NCI-H2196 (cell line): ENCODE measurements around the gene CYCS.

Experiments used
- DNase-seq: peaks from one replicate; lab custom pipeline; 2025; ENCODE audit not compliant: unreplicated experiment; lab: John Stamatoyannopoulos, UW

Gene CYCS

DNA sequence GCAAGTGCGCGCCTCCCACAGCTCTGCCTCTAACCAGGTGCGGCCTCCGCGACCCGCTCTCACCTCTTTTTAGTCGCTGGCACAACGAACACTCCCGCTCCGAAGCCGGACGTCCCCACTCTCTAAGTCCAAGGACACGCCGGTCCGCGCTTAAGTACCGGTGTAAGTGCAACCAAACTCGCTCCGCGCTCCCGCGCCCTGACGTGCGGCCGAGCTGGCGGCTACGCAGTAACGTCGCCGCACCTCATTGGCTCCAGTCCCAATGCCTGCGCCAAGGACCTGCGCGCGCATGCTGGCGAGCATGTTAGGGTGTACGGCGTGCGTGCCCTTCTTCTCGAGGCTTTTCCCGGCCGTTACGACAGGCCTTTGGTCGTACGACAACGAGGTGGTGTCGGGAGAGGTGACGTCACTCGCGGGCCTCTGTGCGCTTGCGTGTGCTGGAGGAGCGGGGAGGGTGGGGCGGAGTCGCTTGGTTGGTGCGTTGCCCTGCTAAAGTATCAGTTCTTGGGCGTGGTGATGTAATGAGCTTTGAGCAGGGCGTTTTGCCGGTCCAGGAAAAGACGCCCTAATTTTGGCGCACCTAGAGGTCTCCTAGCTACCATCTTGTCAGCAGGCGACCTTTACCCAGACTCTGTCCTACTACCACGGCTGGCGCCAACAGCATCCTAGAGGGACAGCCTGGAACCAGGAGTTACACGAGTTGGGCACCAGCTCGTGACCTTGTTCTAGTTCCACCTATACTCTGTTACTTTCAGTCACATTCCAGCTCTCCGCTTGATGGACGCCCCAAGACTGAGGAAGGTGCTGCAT lies at the start of gene CYCS:
TSS of gene CYCS (minus strand) at position 124 of the 810 bp plus-strand sequence. CDS start 1,141 bp downstream, outside the sequence.
- peak; percentile 99 for DNase-seq

DNA sequence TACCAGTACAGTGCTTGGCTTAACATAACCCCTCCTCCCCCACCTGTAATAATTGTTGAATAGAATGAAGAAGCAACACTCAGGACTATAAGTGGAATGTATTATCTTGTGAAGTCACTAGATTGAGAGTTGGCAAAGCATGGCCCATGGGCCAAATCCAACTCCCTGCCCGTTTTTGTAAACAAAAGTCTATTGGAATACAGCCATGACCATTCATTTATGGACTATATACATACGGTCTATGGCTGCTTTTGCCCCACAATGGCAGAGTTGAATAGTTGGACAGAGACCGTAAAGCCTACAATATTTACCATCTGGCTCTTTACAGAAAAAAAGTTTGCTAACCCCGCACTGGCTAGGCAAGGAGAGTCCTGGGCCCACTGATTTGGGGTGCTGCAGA lies 48.1 kb upstream of the CYCS start:
- no peak for DNase-seq

DNA sequence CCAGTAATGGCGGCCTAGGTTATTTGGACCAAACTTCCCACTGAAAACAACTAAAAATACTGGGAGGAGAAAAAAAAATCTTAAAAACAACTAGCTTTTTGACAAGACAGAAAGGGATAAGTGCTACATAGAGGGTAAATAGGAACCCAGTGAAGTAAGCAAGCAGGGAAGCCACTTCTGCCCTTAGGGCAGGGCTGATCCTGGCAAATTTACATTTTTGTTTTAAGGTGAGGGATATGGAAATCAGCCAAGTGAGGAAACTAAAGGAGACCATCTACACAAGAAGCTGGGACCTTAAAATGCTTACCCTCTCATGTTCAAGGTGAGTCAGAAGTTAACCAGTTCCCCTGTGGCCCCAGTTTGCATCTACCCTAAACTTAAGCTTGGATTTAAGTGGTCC lies 46.5 kb upstream of the CYCS start:
- DNase-seq: no peak

DNA sequence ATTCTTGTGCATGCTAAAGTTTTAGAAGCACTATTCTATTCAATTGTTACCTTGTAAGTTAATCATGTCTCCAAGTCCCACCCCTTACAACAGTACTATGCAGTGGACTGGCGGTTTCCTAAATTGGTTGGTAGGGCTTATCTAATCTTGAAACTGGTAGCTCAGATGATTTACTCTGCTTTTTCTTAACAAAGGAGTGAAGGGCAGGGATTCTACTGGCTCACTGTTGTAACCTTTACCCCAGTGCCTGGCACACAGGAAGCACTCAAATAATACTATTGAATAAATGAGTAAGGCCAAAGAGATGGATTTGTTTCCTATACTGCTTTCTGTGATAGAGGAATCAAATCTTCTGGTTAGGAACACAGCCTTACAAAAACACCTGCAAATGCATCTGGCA lies 46.0 kb upstream of the CYCS start:
- no peak for DNase-seq

DNA sequence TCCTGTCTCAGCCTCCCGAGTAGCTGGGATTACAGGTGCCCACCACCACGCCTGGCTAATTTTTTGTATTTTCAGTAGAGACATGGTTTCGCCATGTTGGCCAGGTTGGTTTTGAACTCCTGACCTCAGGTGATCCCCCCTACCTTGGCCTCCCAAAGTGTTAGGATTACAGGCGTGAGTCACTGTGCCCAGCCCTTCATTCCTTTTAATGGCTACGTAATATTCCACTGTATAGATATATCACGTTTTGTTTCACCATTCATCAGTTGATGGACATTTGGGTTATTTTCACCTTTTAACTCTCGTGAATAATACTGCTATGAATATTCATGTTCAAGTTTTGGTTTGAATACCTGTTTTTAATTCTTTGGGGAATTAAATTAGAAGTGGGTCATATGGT lies 44.6 kb upstream of the CYCS start:
- DNase-seq: no peak

DNA sequence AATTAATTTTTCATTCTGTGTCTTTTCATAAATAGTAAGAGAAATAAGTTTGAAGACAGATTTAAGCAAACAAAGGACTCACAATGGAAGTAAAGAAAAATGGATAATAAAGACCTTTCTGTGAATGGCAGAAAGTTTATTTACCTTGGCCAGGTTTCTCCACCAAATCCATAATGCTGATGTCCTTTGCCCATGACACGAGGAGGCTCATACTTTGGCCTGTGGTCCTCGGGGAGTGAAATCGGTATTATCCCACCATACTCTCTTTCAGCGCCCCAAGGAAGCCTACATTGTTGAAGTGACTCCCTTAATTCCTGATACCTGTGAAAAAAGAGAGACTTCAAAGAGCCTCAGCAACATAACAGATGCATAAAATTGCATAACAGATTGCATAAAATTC lies 43.1 kb upstream of the CYCS start:
- DNase-seq: no peak

DNA sequence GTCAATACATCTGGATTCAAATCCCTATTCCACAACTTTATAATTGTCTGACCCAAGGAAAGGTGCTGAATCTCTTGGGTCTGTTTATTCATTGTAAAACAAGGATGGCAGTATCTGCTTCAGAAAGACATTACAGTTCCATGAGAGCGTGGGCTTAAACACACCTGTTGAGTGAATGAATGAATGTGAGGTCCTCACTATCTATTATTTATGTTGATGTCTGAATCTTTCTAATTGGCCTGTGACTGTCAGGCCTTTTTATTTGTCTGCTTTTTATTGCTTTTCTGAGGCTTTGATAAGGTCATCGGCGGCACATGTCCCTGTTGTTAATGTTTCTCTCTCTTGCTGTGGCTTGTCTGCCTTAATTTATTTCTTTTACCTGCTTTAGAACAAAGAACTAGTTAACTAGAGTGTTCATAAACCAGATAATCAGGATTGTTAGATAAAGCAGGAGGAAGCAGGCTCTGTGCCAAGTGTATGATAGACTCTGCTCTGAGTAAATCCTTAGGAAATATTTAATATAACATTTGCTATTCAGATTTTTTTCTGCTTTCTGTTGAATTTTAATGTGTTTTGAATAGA lies 42.3 kb upstream of the CYCS start:
- DNase-seq: no peak

DNA sequence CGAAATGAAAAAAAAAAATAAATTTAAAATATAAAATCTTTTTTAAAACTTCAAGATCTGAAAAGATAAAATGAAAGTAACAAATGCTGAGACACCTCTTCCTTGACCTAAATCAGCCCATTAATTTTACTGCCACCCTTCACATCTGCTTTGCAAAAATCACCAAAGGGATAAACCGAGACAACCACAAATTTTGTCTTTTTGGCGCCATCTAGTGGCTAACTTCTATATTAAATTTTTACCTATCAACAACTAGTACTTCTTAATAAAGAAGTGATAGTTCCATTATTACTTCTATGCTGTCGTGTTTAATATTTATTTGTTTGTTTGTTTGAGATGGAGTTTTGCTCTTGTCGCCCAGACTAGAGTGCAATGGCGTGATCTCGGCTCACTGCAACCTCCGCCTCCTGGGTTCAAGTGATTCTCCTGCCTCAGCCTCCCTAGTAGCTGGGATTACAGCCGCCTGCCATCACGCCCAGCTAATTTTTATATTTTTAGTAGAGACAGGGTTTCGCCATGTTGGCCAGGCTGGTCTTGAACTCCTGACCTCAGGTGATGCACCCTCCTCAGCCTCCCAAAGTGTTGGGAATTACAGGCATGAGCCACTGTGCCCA lies 35.0 kb upstream of the CYCS start:
- DNase-seq: peak; percentile 56

DNA sequence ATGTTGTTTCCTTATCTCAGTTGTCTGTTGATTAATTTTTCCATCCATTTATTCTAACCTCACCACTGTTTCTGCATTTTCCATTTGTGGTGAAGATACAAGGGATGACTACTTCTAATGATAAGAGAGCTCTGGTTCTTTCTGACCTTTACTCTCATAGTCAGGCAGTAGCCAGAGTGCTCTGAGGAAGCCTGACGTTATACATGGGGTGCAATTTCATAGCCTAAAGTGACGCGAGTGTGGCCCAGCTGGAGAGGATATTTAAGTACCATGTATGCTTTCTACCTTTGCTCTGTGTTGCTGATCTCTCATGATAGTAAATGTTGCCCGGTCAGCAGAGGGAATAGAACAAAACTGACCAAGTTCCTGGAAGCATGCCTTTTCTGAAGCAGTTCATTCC lies 33.9 kb upstream of the CYCS start:
- DNase-seq: no peak

DNA sequence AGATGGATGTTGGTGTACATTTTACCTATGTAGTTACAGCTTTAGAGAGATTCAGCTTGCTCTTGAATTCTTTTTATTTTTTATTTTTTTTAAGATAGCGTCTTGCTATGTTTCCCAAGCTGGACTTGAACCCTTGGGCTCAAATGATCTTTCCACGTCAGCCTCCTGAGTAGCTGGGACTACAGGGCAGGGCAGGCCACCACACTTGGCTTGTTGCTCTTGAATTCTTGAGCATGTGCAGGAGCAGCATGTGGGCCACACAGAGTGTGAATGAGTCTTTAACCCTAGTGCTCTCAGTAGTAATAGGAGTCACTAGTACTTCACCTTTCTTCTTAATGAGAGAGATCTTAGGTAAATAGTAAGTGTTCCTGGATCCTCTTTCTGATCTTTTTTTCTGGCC lies 26.7 kb upstream of the CYCS start:
- no peak for DNase-seq

DNA sequence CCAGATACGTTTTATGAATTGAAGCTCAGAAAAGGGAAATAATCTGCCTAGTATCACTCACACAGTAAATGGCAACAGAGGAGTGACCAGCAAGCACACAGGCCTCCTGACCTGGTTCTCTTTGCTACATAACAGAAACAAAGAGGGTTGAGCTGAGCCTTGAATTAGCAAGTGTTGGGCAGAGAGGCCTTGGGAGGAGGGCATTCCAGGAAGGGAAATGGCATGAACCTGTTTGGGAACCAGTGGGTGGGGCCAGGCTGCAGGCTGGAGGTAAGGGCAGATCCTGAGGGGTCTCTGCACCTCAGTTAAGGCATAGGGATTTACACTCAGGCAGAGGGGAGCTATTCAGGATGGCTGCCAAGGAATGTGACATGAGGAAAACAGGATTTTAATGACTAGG lies 24.8 kb upstream of the CYCS start:
- DNase-seq: no peak

DNA sequence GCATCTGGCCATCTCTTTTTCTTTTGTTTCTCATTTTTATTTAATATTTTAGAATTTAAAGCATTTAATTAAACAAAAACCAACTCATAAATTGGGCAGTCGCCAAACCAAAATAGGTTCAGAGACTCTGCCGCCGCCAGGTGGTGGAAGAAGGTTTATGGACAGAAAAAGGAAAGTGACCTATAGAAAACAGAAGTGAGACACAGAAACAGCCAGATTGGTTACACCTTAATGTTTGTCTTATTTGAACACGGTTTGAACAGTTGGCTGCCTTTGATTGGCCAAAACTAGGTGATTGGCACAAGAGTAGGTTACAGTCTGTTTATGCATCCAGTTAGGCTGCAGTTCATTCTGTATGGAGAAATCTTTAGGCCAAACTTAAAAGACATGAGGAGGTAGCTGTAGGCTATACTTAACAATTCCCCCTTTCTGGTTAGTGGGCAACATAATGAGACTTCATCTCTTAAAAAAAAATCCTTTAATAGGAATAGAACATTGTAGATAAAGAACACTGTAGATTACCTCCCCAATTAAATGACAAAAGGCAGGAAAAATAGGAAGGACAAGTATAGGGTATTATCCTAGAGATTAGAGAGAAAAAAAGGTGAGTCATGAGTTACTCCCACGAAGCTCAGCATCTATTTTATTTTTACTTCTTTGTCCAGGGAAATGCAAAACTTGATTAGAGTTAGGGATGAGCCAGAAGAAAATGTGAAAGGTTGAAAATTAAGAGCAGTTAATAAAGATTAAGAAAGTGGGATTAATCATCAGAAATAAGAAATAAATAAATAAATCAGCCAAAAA lies 23.9 kb upstream of the CYCS start:
- no peak for DNase-seq

DNA sequence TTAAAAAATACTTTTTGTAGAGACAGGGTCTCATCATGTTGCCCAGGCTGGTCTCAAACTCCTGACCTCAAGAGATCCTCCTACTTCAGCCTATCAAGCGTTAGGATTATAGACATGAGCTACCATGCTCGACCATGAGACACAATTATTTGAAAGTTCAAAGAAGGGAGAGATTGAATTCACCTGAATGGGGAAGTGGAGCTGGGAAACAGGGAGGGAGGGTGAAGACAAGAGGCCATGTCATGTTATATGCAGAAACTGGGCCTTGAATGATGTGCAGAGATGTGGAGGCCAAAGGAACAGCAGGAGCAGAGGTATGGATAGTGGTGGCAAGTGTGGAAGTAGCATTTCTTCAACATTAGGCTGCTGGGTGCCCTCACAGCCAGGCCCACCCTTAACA lies 18.7 kb upstream of the CYCS start:
- no peak for DNase-seq

DNA sequence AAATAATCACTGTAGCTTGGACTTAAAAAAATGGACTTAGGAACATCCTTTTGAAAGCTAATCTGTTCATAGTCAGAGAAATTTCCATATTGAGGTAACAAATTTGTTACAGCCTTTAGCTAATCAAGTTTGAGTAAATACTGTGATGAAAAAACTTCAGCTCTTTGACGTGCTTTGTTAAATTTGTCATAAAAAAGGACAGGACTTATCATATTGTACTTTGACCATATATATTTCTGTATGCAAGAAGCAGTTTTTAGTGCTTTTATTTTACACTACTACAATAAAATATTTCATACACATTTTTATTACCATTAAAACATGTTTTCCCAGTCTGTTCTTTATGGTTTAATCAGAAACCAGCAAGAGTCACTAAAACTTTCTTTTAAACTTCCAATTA lies 14.5 kb upstream of the CYCS start:
- no peak for DNase-seq

DNA sequence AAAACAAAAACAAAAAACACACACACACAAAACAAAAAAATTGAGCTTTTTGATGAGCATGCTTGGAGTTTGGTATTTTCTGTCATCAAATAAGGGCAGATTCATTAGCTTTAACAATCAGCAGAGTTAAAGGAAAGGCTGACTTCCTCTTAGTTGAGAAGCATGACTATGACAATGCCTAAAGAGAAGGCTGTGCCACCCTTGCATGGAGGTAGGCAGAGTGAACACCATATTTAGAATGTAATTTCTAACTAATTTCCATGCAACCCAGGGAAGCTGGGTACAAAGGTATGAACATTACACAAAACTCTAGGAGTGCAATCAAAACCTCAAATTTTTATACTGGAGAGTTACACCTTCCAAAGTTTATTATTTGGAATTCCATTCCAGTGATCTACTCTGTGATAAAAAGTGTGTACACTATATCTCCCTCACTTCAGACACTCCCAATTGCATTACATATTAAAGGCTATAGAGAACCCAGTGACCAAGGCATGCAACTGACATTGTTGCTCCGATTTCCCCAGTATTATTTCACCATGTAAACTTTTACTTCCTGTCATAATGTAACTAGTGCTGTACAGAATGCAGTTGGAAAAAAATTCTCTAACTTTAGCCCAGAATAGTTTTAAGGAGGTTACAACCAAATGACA lies 9.4 kb upstream of the CYCS start:
- DNase-seq: no peak

DNA sequence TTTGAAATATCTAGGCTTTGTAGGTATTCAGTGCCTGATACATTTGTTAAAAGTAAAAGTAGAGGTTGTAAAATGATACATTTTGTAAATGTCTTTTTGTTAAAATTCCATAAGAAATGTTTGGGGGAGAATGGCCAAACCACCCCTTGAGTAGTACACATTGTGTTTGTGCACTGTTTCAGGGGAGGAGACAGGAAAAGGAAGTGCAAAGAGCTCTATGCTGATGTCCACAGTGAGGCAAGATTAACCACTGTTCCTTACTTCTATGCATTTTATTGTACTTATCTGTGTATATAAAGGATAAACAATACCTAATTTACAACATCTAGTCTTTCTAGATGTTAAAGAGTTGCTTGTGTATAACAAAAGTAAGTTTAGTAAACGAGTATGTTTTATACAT lies 7.4 kb upstream of the CYCS start:
- DNase-seq: no peak

DNA sequence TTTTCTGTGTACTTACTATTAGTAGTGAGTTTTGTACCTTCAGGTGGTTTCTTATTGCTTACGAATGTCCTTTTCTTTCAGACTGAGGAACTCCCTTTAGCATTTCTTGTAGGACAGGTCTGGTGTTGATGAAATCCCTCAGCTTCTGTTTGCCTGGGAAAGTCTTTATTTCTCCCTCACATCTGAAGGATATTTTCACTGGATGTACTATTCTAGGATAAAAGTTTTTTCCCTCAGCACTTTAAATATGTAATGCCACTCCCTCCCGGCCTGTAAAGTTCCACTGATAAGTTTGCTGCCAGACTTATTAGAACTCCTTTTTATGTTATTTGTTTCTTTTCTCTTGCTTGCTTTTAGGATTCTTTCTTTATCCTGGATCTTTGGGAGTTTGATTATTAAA lies 1.7 kb upstream of the CYCS start:
- DNase-seq: no peak

DNA sequence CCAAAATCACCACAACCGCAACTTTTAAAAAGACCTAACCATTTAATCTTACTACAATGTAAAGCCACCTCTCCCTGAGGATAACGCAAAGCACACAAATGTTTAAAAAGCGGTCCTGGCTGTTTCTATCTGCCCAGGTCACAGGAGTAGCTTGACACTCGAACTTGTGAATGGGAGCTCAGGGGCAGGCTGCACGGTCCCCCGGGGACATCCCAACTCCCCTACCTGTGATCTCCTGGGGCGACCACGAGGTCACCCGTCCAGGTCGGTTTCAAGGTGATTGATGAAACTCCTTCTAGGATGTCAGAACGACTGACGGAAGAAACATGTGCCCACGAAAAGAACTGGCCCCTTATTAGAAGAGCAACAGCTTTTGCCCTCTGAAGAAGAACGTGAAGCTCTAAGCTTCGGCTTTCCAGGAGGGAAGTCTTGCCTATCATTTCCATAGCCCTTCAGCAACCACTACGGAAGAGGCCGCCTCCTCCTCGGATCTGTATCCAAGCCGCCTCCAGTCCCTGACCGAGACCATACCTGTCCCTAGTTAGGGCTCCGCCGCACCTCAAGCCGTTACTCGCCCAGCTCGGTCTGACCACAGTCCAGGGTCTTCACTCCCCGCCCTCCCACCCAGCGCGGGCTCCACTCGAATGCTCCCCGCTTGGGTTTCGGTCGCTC lies 459 bp downstream of the CYCS start:
- no peak for DNase-seq

DNA sequence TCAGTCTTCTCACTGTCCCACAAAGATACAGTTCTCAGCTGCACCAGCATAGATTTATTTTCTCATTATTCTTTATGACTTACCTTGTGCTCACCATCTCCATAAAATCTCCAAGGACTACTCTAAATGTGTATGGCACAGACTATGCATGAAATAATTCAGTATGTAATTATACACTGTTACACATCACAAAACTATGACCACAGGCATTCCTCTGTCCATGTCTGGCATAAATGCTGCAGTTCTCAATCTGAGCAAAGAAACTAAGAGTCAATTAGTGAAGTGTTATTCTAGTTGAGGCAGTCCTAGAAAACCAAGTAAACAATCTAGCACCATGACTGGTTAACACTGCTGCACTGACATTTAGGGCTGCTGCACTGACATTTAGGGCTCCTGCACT lies 2.7 kb downstream of the CYCS start:
- no peak for DNase-seq

DNA sequence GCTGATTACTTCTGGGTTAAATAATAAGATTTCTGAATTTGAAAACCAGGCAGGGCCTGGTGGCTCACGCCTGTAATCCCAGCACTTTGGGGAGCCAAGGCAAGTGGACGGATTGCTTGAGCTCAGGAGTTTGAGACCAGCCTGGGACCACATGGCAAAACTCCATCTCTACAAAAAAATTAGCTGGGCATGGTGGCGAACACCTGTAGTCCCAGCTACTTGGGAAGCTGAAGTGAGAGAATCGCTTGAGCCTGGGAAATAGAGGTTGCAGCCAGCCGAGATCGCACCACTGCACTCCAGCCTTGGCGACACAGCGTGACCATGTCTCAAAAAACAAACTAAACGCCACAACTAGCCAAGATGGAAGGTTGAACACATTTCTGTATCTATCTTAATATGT lies 3.5 kb downstream of the CYCS start:
- DNase-seq: no peak

DNA sequence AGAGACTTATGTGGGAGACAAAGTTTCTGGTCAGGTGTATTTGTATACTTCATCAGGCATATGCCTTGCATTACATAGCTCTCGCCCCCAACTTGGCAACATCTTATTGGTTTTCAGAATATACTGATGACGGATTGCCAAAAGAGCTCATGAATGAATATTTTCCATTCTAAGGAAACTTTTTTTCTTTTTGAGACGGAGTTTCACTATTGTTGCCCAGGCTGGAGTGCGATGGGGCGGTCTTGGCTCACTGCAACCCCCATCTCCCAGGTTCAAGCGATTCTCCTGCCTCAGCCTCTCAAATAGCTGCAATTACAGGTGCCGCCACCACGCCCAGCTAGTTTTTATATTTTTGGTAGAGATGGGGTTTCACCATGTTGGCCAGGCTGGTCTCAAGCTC lies 6.0 kb downstream of the CYCS start:
- DNase-seq: no peak
